ENCODE data around the gene TIGD3.

TIGD3 gene, protein sequence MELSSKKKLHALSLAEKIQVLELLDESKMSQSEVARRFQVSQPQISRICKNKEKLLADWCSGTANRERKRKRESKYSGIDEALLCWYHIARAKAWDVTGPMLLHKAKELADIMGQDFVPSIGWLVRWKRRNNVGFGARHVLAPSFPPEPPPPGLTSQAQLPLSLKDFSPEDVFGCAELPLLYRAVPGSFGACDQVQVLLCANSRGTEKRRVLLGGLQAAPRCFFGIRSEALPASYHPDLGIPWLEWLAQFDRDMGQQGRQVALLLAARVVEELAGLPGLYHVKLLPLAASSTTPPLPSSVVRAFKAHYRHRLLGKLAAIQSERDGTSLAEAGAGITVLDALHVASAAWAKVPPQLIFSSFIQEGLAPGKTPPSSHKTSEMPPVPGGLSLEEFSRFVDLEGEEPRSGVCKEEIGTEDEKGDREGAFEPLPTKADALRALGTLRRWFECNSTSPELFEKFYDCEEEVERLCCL

DNA sequence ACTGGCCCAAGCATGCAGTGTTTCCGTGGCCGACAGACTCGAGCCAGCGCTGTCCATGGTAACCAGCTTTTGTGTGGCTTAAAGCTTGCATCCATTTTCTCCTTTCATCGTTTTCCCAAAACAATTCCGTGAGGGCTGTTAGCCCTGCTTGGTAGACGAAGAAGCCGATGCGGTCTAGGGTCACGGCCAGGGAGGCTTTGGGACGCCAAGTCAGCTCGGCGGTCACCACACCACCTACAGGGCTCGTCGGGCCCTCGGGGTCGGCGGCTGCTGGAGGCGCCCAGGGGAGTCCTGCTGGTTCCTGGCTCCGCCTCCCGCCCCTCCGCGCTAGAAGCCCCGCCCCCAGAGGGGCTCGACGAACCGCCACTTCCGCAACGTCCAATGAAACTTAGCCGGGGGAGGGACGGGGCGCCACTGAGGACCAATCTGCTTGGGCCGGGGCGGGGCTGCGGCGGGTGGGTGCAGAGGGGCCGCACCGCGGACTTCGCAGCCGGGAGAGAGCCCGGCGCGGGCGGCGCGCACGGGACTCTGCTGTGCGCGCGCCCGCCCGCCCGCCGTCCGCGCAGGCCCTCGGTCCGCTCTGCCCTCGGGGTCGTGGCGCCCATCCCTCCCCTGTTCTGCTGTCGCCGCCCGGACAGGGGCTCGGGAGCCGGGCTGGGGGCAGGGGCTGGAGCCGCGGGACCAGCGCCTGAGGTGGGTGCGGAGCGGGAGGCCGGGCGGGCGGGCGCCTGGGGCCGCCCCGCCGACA is at the start of gene TIGD3:
Gene TIGD3, plus strand, starts transcription at position 487 of the 748 bp plus-strand sequence. CDS start 1,058 bp downstream, outside the sequence.
- DNase-seq, result peak; percentile 78

DNA sequence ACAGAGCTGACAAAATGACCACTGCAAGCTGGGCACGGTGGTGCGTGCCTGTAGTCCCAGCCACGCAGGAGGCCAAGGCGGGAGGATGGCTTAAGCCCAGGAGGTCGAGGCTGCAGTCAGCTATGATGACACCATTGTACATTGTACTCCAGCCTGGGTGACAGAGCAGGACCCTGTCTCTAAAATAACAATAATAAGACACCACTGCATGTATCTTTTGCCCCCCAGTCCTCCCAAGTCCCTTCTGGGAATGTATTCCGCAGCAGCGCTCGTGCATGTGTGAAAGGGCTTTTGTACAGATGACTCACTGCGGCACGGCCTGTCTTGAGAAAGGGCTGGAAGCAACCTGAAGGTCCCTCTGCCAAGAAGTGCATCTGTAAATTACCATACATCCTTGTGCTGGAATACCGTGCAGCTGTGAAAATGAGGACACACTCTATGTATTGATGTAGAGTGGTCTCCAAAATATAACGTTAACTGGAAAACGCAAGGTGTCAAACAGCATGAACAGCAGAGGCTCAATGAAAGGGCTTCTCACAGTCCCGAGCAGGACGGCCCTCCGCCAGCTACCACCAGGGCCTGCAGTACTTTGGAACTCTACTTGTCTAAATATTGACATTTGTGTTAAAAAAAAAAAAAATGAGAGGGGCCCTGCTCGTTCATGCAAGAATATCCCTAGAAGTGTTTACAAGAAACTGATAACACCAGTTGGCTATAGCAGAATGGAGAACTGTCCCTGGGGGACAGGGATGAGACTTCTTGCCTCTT is 48.9 kb upstream of the TIGD3 start:
- DNase-seq, result no peak

DNA sequence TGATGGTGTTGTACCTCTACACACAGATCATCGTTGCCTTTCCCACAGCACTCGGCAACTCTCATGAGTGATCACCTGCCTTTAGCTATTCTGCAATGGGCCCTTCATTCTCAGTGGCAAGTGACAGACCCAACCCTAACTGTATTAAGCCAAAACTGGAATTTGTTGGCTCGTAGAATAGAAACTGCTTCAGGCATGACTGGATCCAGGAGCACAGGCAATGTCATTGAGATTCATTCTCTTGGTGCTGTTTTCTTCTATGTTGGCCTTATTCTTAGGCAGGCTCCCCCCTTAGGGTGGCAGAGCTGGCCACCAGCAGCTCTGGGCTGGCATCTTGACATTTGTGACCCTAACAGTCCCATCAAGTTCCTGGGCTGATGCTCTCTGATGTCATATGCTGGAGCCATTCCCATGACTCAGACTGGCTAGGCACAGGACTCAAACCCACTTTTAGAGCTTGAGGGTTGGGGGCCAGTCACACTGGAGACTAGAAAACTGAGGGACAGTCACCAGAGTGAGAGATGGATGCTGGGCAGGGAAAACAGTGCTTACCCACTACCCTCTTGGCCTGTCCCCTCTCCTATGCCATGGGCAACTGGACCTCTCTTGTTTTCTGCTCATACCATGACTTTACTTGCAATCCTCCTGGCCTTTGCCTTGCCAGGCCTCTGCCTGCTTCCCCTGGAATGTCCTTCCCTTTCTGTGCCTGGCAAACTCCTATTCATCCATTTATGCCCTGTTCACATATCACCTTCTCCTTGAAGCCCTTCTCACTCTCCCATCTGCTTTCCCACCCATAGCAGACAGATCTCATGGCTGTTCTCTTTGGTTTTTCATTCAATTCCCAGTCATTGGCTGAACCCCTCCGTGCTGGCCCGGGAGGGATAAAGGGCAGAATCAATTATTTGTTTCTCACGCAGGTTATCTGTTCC is 47.0 kb upstream of the TIGD3 start:
- no peak for DNase-seq

DNA sequence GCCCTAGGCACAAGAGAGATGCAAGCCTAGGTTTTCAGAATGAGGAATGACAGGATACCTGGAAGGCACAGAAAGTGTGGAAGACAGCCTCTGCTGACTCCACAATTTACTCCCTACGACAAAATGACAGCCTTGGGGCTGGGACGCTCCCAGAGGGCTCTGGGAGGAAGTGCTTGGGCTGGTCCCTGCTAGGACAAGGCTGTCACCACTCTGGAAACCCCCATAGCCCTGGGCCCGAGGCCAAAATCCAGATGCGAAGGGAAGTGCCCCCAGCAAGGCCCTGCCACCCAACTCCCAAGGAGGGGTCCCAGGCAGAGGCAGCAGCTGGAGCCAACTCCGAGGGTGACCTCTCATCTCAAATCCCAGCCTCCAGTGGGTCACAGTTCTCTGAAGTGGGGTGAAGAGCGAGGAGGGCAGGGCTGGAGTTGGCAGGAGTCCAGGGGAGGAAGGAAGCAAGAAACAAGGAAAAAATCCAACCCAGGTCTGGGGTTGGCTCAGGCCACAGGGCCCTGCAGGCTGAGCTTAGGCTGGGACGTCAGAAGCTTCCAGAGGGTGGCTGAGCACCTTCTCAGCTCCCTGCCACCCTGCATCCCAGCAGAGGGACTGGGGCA is 46.2 kb upstream of the TIGD3 start:
- no peak for DNase-seq

DNA sequence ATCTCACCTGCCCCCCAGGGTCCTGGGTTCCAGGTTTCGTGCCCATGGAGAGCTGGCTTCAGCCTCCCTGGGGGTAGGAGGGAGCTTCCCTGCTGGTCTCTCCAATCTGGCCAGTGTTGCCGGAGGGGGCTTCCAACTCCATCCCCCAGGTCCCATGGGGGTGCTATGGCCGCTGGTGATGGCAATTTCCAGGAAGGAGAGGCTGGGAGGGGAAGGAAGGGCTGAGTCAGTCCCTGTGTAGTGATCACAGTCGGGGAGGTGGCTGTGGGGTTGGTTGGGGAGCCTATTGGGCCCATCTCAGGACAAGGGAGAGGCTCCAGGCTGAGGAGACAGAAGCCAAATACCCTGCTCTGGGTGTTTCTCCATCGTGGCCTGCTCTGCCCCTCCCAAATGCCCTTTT is 45.5 kb upstream of the TIGD3 start:
- no peak for DNase-seq

DNA sequence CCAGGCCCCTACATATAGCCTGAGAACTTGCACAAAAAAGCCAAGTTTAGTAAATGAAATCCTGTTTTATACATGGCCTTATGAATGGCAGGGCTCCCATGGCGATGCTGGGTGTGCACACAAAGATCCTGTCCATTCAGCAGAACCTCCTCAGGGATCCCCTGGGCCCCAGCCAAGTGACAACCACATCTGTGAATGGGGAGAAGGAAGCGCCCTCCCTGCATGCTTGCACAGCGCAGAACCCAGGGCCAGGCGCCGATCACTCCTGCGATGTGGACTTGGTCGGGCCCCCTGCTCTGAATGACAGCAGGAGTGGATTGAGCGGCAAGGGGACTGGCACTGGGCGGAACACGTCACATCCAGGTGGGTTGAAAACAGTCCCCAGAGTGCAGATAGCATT is 44.3 kb upstream of the TIGD3 start:
- DNase-seq, result no peak

DNA sequence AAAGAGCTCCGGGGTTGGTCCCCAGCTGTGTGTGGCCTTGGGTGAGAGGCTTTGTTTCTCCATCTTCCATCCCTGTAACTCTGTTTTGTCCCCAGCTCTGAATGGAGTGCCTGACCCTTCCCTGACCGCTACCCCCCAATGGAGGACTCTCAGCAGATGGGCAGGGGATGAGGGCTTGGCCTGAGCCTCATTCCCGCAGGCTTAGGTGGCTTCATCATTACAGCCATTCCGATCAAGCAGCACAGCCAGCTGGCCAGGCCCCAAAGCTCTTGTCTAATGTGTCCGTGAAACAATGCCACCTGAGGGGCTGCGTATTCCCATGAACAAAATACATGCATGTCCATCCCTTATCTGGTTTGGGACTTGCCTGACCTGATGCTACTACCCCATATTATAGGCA is 43.8 kb upstream of the TIGD3 start:
- DNase-seq, result peak; percentile 16

DNA sequence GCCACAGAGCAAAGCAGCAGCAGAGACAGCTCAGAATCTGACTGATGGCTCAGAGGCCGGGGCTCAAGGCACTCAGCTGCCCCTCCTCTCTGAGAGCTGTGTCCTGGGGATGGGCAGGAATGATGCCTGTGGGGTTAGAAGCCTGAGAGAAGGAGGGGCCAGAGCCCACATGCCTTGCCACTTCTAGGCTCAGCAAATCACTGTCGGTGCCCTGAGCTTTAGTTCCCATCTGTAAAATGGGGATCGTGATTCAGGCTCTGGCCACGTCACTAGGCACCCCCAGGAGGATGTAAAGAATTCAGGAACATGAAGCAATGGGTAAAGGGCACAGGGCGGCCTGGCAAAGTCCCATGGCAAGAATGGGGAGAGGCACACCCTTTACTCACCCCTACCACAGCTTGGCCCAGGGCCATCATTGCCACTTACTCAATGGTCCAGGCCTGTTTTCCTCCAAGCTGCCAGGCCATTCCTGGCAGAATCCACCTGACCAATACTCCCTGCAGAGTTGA is 43.3 kb upstream of the TIGD3 start:
- no peak for DNase-seq

DNA sequence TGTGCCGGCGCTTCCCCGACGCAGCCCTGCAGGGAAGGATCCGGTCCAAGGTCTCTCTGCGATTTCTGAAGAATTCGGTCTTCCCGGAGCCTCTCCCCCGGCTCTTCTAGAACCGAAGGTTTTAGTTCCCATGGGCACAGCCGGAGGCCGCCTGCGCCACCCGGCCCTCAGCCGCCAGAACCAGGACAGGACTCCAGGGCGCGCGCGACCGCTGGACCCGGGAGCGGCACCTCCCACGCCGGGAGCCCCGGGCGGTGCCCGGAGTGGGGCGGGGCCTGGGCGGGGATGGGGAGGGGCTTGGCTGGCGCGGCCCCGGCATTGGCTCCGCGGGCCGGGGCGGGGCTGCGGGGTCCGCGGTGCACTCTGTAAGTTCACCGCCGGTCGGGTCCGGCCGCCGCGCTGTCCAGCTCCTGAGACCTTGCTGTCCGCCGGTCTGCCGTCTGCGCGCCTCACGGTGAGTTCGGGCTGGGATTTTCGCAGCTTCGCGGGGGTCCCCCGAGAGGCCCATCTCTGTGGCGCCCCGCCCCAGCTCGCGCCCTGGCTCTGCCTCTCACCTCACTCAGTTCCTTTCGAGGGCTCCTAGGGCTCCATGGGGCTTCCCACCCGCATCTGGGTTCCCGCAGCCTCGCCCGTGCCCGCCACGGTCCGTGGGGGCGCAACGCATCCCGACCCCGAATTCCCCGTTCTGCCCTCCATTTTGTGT is 39.9 kb upstream of the TIGD3 start, which contains the start of gene CDC42EP2:
Gene CDC42EP2, plus strand, starts transcription at position 366 of the 703 bp plus-strand sequence. CDS start 6,033 bp downstream, outside the sequence.
- no peak for DNase-seq

DNA sequence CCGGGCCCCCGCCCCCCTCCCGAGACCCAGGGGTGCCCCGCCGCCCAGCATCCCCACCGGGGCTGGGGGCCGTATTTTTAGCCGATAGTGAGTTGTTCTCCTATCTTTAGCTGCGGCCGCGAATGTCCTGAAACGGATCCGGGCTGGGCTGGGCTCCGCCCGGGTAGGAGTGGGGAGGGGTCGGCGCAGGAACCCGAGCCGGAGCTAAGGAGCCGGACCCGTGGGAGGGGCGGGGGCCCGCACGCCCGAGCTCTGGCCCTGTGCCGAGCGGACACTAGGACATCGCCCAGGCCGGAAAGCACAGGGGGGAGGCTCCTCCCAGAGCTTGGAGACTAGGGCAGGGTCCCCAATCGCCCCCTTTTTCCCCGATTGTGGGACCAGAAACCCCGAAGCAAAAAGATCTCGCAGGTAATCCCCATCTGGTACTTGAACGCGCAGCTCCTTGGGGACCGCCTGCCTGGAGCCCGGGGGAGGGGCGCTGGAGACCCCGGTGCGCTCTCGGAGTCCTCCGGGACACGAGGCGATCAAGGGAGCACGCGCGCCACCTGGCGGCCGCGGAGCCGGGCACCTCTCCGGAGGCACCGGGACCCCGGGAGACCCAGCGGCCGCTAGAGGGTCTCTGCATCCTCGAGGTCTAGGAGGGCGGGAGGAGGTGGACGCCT is 39.2 kb upstream of the TIGD3 start:
- DNase-seq, result peak; percentile 39

DNA sequence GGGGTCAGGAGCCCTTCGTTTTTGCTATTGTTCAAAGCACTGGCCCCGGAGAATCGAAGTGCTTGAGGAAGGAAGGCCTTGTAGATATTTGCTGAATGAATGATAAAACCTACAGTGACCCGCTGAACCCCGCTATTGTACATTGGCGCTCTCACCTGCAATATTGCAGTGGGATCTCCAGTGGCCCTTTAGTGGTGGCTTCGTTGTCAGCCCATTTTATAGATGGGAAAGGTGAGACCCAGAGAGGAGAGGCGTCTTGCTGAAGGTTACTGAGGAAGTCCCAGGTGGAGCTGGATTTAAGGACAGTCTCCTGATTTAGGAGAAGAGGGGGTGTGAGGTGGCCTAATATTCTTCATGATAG is 38.7 kb upstream of the TIGD3 start:
- DNase-seq, result no peak

DNA sequence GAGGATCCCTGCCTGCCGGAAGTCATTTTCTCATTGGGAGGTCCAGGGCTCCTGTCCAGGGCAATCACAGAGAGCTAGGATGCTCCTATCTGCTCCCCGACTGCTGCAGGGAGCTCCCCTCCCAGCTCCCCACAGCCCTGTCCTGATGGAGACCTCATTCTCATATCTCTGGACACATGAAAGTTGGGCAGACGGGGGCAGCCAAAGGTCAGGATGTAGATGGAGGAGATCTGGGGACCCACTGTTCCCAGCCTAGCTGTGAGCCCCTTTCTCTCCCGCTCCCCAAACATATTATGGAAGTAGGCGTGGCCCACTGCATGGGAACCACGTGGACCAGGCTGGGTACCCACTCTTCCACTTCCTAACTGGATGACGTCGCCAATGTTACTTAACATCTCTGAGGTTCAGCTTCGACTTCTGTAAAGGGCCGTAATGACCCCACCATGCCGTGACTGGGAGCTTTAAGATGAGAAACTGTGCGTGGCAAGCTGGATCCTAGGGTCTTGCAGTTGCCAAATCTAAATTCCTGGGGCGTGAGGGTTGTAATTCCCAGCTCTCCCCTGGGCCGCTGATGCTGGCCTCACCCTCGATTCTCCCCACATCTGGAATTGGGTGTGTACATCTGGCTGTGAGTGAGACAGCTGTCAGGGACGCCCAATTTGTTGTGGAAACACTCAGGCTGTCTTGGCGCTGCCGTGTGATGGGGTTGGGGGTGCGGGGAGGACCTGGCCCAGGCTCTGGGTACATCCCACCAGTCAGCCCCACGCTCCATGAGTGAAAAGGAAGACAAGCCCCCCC is 38.1 kb upstream of the TIGD3 start:
- DNase-seq, result no peak

DNA sequence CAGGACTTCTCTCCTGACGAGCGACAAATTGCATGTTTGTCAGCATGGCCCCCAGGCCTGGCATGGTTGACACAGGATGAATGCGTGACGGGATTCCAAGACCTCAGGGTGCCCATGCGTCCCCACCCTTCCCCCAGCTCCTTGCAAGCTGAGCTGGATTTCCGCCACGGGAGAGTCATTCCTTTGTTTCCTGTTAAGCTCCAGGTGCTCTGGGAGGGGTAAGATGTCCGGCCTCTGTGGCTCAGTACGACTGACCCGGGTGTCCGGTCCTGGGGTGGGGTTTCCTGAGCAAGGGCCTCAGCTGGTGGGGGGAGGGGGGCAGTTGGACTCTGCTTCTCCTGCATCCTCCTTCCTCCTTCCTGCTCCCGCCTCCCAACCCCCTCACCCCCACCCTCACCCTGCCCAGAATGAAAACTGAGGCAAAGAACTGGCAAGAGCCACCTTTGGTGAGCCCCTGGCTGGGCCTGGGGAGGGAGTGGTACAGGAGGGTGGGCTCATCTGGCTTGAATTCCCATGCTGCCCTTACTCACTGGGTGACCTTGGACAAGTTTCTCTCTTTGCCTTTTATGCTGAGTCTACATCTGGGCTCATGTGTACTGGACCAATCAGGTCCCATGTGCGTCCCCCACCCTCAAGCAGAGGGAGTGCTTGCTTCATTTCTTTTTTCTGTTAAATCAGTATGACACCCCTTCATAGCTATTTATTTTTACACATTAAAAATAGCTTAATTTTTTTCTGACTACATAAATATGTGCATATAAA is 37.3 kb upstream of the TIGD3 start:
- no peak for DNase-seq

DNA sequence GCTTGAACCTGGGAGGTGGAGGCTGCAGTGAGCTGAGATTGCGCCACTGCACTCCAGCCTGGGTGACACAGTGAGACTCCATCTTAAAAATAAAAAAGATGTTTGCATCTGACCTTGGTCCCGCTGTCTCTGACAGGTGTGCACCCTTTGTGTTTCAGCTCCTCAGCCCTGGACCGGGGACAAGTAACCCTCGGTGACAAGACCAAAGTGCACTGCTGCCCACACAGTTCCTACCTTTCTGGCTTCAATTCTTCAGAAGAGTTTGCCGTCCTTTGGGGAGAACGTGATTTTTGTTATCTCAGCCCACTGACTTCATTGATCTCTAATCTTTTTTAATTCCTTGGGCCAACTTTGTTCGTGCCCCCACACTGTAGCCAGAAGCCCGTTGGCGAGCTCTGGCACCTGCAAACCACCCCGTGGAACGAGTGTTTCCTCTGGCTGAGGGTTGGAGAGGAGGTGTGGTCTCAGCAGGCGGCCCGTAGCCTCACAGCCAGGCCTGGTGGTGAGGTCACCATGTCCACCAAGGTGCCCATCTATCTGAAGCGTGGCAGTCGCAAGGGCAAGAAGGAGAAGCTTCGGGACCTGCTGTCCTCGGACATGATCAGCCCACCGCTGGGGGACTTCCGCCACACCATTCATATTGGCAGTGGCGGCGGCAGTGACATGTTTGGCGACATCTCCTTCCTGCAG is 34.0 kb upstream of the TIGD3 start:
- DNase-seq, result no peak

DNA sequence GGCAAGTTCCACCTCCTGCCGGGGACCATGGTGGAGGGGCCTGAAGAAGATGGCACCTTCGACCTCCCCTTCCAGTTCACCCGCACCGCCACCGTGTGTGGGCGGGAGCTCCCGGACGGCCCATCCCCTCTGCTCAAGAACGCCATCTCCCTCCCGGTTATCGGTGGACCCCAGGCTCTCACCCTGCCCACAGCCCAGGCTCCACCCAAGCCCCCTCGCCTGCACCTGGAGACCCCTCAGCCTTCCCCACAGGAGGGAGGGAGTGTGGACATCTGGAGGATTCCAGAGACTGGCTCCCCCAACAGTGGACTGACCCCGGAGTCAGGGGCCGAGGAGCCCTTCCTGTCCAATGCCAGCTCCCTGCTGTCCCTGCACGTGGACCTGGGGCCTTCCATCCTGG is 33.5 kb upstream of the TIGD3 start:
- no peak for DNase-seq

DNA sequence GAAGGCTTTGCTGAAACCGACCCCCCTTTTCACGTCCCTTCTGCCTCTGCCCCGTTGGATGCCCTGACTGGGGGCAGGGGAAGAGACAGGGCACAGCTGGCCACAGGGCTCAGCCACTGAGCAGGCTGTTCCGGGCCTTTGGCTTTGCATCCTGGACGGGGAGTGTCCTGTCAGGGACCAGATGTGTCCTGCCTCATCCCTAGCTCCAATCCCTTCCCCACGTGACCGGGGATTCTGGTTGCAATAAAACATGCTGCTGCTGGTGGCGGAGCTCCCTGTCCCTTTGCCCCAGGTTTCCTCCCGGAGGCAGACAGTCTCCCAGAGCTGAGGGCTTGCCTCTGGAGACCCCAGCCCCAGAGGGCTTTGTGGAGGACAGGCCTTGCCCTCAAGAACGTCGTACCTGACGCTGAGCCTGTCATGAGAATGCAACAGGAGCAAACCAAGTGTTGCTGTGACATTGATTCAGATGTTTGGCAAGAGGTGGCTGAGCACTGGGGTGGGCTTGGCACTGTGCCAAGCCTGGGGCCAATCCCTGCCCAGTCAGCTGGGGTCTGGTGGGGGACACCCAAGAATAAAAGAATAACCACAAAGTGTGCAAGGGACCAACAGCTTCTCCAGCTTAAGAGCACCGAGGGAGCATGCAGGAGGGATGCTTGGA is 32.6 kb upstream of the TIGD3 start:
- DNase-seq, result no peak

DNA sequence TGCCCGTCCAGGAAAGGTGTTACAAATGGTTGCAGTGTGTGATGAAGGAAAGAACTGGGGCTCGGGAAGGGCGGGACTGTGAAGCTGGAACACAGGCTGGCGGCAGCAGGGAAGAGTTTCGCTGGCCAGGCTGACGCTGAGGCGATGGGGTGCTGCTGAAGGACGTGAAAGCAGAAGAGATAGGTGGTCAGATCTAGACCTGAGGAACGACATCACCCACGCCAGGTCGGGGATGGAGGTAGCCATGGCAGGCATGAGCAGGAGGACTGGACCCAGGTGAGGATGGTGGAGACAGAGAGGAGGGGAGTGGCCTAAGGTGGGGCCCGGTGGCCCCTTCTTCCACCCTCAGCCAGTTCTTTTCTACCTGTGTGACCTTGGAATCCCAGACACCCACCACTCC is 30.7 kb upstream of the TIGD3 start:
- DNase-seq, result no peak
